Osteocyte (in vitro differentiated cells): ENCODE results near the gene KCNQ4. TPM values are rescaled to one million over a fixed set of nuclear protein-coding genes. Genes with fewer than 3 reads are reported as not detected.

Experiments
- DNase-seq: peaks from one replicate; pipeline ENCODE4 v3.0.0; 2021; ENCODE audit warnings: mixed read lengths; ENCODE audit not compliant: unreplicated experiment; ENCODE audit errors: extremely low spot score
- H3K27ac Mint-ChIP-seq: one replicate; pipeline ENCODE4 v1.8.0; 2021; ENCODE audit warnings: mild to moderate bottlenecking, mixed read lengths; ENCODE audit not compliant: unreplicated experiment
- H3K27me3 Mint-ChIP-seq: one replicate; pipeline ENCODE4 v1.8.0; 2021; ENCODE audit warnings: mixed read lengths; ENCODE audit not compliant: unreplicated experiment
- H3K36me3 Mint-ChIP-seq: one replicate; pipeline ENCODE4 v1.8.0; 2021; ENCODE audit warnings: mixed read lengths; ENCODE audit not compliant: unreplicated experiment
- H3K4me1 Mint-ChIP-seq: one replicate; pipeline ENCODE4 v1.8.0; 2021; ENCODE audit warnings: mixed read lengths; ENCODE audit not compliant: unreplicated experiment
- H3K4me3 Mint-ChIP-seq: one replicate; pipeline ENCODE4 v1.8.0; 2021; ENCODE audit warnings: mild to moderate bottlenecking, moderate library complexity, mixed read lengths; ENCODE audit not compliant: unreplicated experiment
- H3K9me3 Mint-ChIP-seq: one replicate; pipeline ENCODE4 v1.8.0; 2021; ENCODE audit warnings: mixed read lengths; ENCODE audit not compliant: unreplicated experiment
- CTCF ChIP-seq: fragments of 200-600 bp; sonication (generic); IDR thresholded peaks from 2 replicates; pipeline ENCODE4 v1.5.0; 2021; ENCODE audit warnings: antibody characterized with exemption, mild to moderate bottlenecking, moderate library complexity
- total RNA-seq: library from RNA; stranded (reverse); gene quantifications from 2 replicates; pipeline ENCODE4 v1.2.1, GENCODE V29; 2021

The KCNQ4 gene
- total RNA-seq, 1 donor from 2014 or later, result 0.51 TPM

GRCh38 chr1:40870135-40870728, 86.6 kb downstream of the KCNQ4 start:
- Mint-ChIP-seq H3K36me3 (no peaks in the 10 kb centered on the region), H3K27ac (no peak overlapping the region), H3K27me3 (no peaks in the 10 kb centered on the region), H3K4me1 (peaks cover 18% of the 10 kb centered on the region), H3K4me3 (no peak overlapping the region), H3K9me3 (no peaks in the 10 kb centered on the region)
- DNase-seq, result no peak
- TF ChIP-seq CTCF, result no peak

- no peak for DNase-seq
- Mint-ChIP-seq H3K9me3 (no peaks in the 10 kb centered on the region), H3K27me3 (no peaks in the 10 kb centered on the region), H3K4me3 (no peak overlapping the region), H3K36me3 (no peaks in the 10 kb centered on the region), H3K4me1 (peaks cover 28% of the 10 kb centered on the region), H3K27ac (peak overlapping the region; percentile 2)
- TF ChIP-seq CTCF, result no peak
These were observed 88.7 kb downstream of the KCNQ4 start for GRCh38 chr1:40872276-40872675.

GRCh38 chr1:40873863-40874472, 90.4 kb downstream of the KCNQ4 start:
- Mint-ChIP-seq H3K9me3 (no peaks in the 10 kb centered on the region), H3K4me3 (no peak overlapping the region), H3K36me3 (no peaks in the 10 kb centered on the region), H3K27ac (peak overlapping the region; percentile 27), H3K27me3 (no peaks in the 10 kb centered on the region), H3K4me1 (peaks cover 43% of the 10 kb centered on the region)
- no peak for DNase-seq
- TF ChIP-seq CTCF, result no peak

GRCh38 chr1:40876436-40876761, 92.8 kb downstream of the KCNQ4 start:
- H3K4me1 Mint-ChIP-seq, result peaks cover 51% of the 10 kb centered on the region
- no peaks in the 10 kb centered on the region for H3K36me3 Mint-ChIP-seq
- DNase-seq, result no peak
- H3K27me3 Mint-ChIP-seq, result no peaks in the 10 kb centered on the region
- TF ChIP-seq CTCF, result no peak
- H3K4me3 Mint-ChIP-seq, result no peak overlapping the region
- H3K27ac Mint-ChIP-seq, result no peak overlapping the region
- H3K9me3 Mint-ChIP-seq, result no peaks in the 10 kb centered on the region

- TF ChIP-seq CTCF, result no peak
- Mint-ChIP-seq H3K4me3 (no peak overlapping the region), H3K4me1 (peaks cover 51% of the 10 kb centered on the region), H3K27ac (peak overlapping the region; percentile 94), H3K9me3 (no peaks in the 10 kb centered on the region), H3K27me3 (no peaks in the 10 kb centered on the region), H3K36me3 (no peaks in the 10 kb centered on the region)
- no peak for DNase-seq
These were observed 93.3 kb downstream of the KCNQ4 start for GRCh38 chr1:40876891-40877290.
